SK-N-SH treated with all-trans-retinoic acid at 6 μM for 48 hours (cell line): ENCODE results near the gene DENND1A.

Experiments
- ATAC-seq: fragments of 200-7000 bp; cut with Tn5 transposase; 3 replicates; pipeline ENCODE4 v1.9.1; 2020; ENCODE audit warnings: mild to moderate bottlenecking, moderate library complexity
- ARNTL ChIP-seq: fragments of 450-650 bp; formaldehyde crosslinking; IDR thresholded peaks from 2 replicates; pipeline ENCODE4 v1.5.0; 2020; ENCODE audit warnings: low read depth, mild to moderate bottlenecking, moderate library complexity, borderline replicate concordance
- BACH2 ChIP-seq: fragments of 250-450 bp; sonication (Bioruptor Pico); IDR thresholded peaks from 2 replicates; pipeline ENCODE4 v1.9.0; 2021; ENCODE audit warnings: mild to moderate bottlenecking, borderline replicate concordance
- CREB5 ChIP-seq: fragments of 250-450 bp; sonication (Bioruptor Pico); IDR thresholded peaks from 2 replicates; pipeline ENCODE4 v1.5.1; 2020; ENCODE audit warnings: low read depth, mild to moderate bottlenecking, moderate library complexity
- CSDC2 ChIP-seq: fragments of 250-450 bp; sonication (Bioruptor Pico); IDR thresholded peaks from 2 replicates; pipeline ENCODE4 v1.5.0; 2020; ENCODE audit warnings: mild to moderate bottlenecking, moderate library complexity
- CSRNP3 ChIP-seq: fragments of 250-450 bp; sonication (Bioruptor Pico); IDR thresholded peaks from 2 replicates; pipeline ENCODE4 v1.5.1; 2021; ENCODE audit warnings: mild to moderate bottlenecking, moderate library complexity
- GLIS3 ChIP-seq: fragments of 250-450 bp; sonication (Bioruptor Pico); IDR thresholded peaks from 2 replicates; pipeline ENCODE4 v1.5.0; 2020; ENCODE audit warnings: mild to moderate bottlenecking, moderate library complexity
- ISL1 ChIP-seq: fragments of 250-450 bp; sonication (Bioruptor Pico); IDR thresholded peaks from 2 replicates; pipeline ENCODE4 v2.1.2; 2022; ENCODE audit warnings: mild to moderate bottlenecking, moderate library complexity
- OSR1 ChIP-seq: fragments of 250-450 bp; sonication (Bioruptor Pico); IDR thresholded peaks from 2 replicates; pipeline ENCODE4 v1.8.0; 2022; ENCODE audit warnings: moderate library complexity, mild to moderate bottlenecking, inconsistent platforms
- PATZ1 ChIP-seq: fragments of 250-450 bp; sonication (Bioruptor Pico); IDR thresholded peaks from 2 replicates; pipeline ENCODE4 v1.8.0; 2020; ENCODE audit warnings: mild to moderate bottlenecking, moderate library complexity, borderline replicate concordance
- PPARA ChIP-seq: fragments of 250-450 bp; sonication (Bioruptor Pico); IDR thresholded peaks from 2 replicates; pipeline ENCODE4 v1.5.0; 2020; ENCODE audit warnings: mild to moderate bottlenecking, borderline replicate concordance
- RARB ChIP-seq: fragments of 250-450 bp; sonication (Bioruptor Pico); IDR thresholded peaks from 2 replicates; pipeline ENCODE4 v1.8.0; 2021; ENCODE audit warnings: mild to moderate bottlenecking, moderate library complexity
- SNAI2 ChIP-seq: fragments of 250-450 bp; sonication (Bioruptor Pico); IDR thresholded peaks from 2 replicates; pipeline ENCODE4 v1.5.0; 2020; ENCODE audit warnings: mild to moderate bottlenecking, moderate library complexity
- TOX ChIP-seq: fragments of 250-450 bp; sonication (Bioruptor Pico); IDR thresholded peaks from 2 replicates; pipeline ENCODE4 v1.8.0; 2021; ENCODE audit warnings: mild to moderate bottlenecking, moderate library complexity, borderline replicate concordance
- TSHZ2 ChIP-seq: fragments of 250-450 bp; sonication (Bioruptor Pico); IDR thresholded peaks from 2 replicates; pipeline ENCODE4 v1.5.0; 2020; ENCODE audit warnings: mild to moderate bottlenecking, moderate library complexity
- ZC3H10 ChIP-seq: fragments of 250-450 bp; sonication (Bioruptor Pico); IDR thresholded peaks from 2 replicates; pipeline ENCODE4 v1.5.1; 2021; ENCODE audit warnings: mild to moderate bottlenecking, moderate library complexity
- ZFP3 ChIP-seq: fragments of 250-450 bp; sonication (Bioruptor Pico); IDR thresholded peaks from 2 replicates; pipeline ENCODE4 v1.5.0; 2020; ENCODE audit warnings: mild to moderate bottlenecking, moderate library complexity
- ZFP30 ChIP-seq: fragments of 450-650 bp; formaldehyde crosslinking; IDR thresholded peaks from 2 replicates; pipeline ENCODE4 v1.5.0; 2022; ENCODE audit warnings: mild to moderate bottlenecking, moderate library complexity
- ZNF565 ChIP-seq: fragments of 450-650 bp; formaldehyde crosslinking; conservative IDR thresholded peaks from 2 replicates; pipeline ENCODE4 v1.5.0; 2020; ENCODE audit warnings: low read depth, mild to moderate bottlenecking, moderate library complexity
- ZNF70 ChIP-seq: fragments of 450-650 bp; formaldehyde crosslinking; IDR thresholded peaks from 2 replicates; pipeline ENCODE4 v1.5.0; 2020; ENCODE audit warnings: mild to moderate bottlenecking, moderate library complexity
- ZNF8 ChIP-seq: fragments of 450-650 bp; formaldehyde crosslinking; IDR thresholded peaks from 2 replicates; pipeline ENCODE4 v1.5.0; 2020; ENCODE audit warnings: mild to moderate bottlenecking, moderate library complexity

The DENND1A gene

GRCh38 chr9:123377211-123377971, 552.5 kb downstream of the DENND1A start:
- no peak; the same call in 2 of the 3 replicates for ATAC-seq
- no peak for TF ChIP-seq RARB (CRISPR knock-in tag)
- no peak for TF ChIP-seq SNAI2 (CRISPR knock-in tag)
- no peak for TF ChIP-seq TSHZ2 (CRISPR knock-in tag)
- TF ChIP-seq ZFP3: no peak

GRCh38 chr9:123376218-123377071, 553.5 kb downstream of the DENND1A start:
- ATAC-seq: no peak
- TF ChIP-seq ZNF70: no peak
- no peak for TF ChIP-seq ZNF8 (CRISPR knock-in tag)
- no peak for TF ChIP-seq OSR1 (CRISPR knock-in tag)
- no peak for TF ChIP-seq ISL1 (CRISPR knock-in tag)
- no peak for TF ChIP-seq CSRNP3 (CRISPR knock-in tag)
- no peak for TF ChIP-seq CREB5 (CRISPR knock-in tag)
- TF ChIP-seq SNAI2 (CRISPR knock-in tag): no peak
- no peak for TF ChIP-seq PPARA
- TF ChIP-seq ZNF565 (CRISPR knock-in tag): no peak
- TF ChIP-seq ARNTL (CRISPR knock-in tag): no peak
- no peak for TF ChIP-seq CSDC2 (CRISPR knock-in tag)
- no peak for TF ChIP-seq ZC3H10 (CRISPR knock-in tag)
- TF ChIP-seq ZFP30 (CRISPR knock-in tag): no peak
- no peak for TF ChIP-seq PATZ1 (CRISPR knock-in tag)
- TF ChIP-seq BACH2 (CRISPR knock-in tag): no peak
- no peak for TF ChIP-seq TOX
- no peak for TF ChIP-seq GLIS3 (CRISPR knock-in tag)
- TF ChIP-seq TSHZ2 (CRISPR knock-in tag): no peak
